Measurements from ENCODE around the gene OSBPL9. TPM values are rescaled to one million over a fixed set of nuclear protein-coding genes. Genes with fewer than 3 reads are reported as not detected.
"Not testable (repeated sequence)": the region's sequence is repeated elsewhere in the genome, so short reads cannot be mapped to it uniquely, and the experiment has no call there.

Gene OSBPL9
- total RNA-seq, 2 experiments from 2014 or later, result 40.0 to 42.7 TPM

DNA sequence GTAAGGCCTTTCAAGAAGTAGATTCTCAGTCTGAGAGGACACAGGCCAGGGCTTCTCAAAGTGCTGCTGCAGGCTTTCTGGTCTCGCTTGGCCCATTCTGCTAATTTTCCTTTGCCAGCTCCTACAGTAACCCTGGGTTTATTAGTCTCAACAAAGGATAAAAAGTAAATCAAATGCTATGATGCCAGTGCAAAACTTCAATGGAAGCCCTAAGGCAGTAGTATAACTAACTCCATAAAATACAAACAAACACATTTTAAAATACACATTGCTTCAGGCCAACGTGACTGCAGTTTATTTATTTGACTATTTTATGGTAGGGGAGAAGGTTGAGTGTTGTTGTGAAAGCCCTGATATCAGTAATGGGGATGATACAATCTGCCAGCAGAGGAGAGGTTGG lies 172.0 kb downstream of the OSBPL9 start:
- Mint-ChIP-seq H3K27ac (no peak overlapping the region), H3K4me1 (peaks cover 16% of the 10 kb centered on the region), H3K36me3 (ENCODE audit: low read depth) (peaks cover 91% of the 10 kb centered on the region), H3K27me3 (no peaks in the 10 kb centered on the region), H3K9me3 (no peaks in the 10 kb centered on the region), H3K4me3 (no peak overlapping the region)
- DNase-seq, result no peak
- CTCF ChIA-PET, result no interaction called here
- POLR2A ChIA-PET, result no interaction called here

DNA sequence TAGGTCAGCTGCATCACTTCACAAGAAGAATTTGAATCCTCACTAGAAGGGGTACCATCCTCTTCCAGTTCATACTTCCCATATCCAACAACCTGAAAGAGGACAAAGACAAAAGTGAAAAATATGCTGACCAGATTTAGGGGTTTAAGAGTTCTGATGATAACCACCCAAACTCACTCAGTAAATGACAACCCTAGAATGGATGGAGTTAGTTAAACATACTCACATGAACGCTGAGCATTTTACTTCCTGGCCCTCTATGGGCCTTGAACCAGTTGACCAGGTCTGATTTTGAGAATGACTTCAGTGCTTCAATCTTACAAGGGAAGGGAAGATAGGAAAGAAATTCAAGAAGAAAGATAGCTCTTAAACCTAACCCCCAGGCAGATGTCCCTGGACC lies 172.4 kb downstream of the OSBPL9 start:
- Mint-ChIP-seq H3K4me3 (no peak overlapping the region), H3K4me1 (peaks cover 21% of the 10 kb centered on the region), H3K36me3 (ENCODE audit: low read depth) (peaks cover 94% of the 10 kb centered on the region), H3K27ac (no peak overlapping the region), H3K9me3 (no peaks in the 10 kb centered on the region), H3K27me3 (no peaks in the 10 kb centered on the region)
- DNase-seq, result no peak
- ChIA-PET POLR2A (interaction anchor here (1.8 kb wide), 1 partner anchor 11 kb away, joined by 7 read pairs; no protein-coding TSS in a partner anchor), CTCF (no interaction called here)

DNA sequence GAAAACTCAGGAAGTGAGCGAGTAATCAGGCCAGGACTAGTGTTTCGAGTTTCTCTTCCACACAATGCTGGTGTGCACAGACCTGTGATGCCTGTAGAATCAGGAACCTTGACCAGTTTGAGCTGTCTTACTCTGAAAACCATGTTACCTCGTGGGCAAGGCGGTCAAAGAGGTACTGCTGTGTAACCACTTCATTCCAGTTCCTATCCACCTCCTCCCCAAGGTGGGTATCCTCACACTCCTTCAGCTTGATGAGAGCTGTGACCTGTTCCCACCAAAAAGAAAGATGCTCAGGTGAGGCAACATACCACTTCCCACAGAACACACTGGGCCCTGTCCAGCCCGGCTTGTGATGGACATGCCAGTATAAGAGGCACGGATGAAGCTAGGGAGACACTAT lies 173.5 kb downstream of the OSBPL9 start:
- no peak for DNase-seq
- CTCF ChIA-PET, result interaction anchor here (1.5 kb wide), 1 partner anchor 21 kb away, joined by 4 read pairs; no protein-coding TSS in a partner anchor
- Mint-ChIP-seq H3K4me1 (peaks cover 24% of the 10 kb centered on the region), H3K4me3 (no peak overlapping the region), H3K27me3 (no peaks in the 10 kb centered on the region), H3K9me3 (no peaks in the 10 kb centered on the region), H3K36me3 (ENCODE audit: low read depth) (peaks cover 90% of the 10 kb centered on the region), H3K27ac (no peak overlapping the region)
- POLR2A ChIA-PET, result interaction anchor here (1.8 kb wide), 1 partner anchor 10 kb away, joined by 7 read pairs; no protein-coding TSS in a partner anchor

DNA sequence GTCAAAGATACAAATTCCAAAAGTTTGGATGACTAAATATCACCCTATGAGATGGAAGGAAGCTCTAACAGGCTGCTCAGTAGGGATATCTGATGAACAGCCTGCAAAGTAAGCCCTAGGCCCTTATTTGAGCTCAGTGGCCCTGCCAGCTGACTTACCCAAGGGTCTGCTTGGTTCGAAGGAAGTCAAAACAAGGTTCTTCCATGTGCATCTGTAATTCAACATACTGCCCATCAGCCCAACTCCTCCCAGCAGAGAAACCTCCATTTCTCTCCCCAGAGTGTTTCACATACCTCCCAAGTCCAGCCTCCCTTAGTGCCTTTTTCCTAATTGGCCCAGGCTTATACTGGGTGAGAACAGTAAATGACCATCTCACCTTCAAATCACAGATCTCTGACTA lies 175.0 kb downstream of the OSBPL9 start:
- peaks cover 24% of the 10 kb centered on the region for H3K4me1 Mint-ChIP-seq
- no peak overlapping the region for H3K27ac Mint-ChIP-seq
- H3K27me3 Mint-ChIP-seq, result no peaks in the 10 kb centered on the region
- no peaks in the 10 kb centered on the region for H3K9me3 Mint-ChIP-seq
- H3K4me3 Mint-ChIP-seq, result no peak overlapping the region
- CTCF ChIA-PET, result interaction anchor here (1.2 kb wide), 1 partner anchor 283 kb away, joined by 3 read pairs; no protein-coding TSS in a partner anchor
- POLR2A ChIA-PET, result no interaction called here
- peaks cover 78% of the 10 kb centered on the region for H3K36me3 Mint-ChIP-seq (ENCODE audit: low read depth)
- no peak for DNase-seq

DNA sequence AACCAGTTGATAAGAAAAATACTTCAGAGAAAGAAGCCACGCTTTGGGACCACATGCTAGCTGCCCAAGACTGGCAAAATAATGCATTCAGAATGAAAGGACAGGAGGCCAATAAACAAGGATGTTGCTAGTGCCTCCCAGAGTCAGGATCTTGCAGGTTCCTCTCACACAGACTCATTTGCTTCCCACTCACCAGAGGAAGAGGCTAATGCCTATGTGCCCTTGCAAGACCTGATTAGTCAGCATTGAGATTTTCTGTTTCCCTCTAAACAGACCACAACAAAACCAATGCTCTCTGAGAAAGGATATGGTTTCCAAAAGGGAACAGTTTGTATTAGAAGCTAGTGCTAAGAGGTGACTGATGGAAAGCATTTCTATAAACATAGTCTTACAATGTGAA lies 176.0 kb downstream of the OSBPL9 start:
- CTCF ChIA-PET, result interaction anchor here (1.2 kb wide), 1 partner anchor 284 kb away, joined by 3 read pairs; no protein-coding TSS in a partner anchor

DNA sequence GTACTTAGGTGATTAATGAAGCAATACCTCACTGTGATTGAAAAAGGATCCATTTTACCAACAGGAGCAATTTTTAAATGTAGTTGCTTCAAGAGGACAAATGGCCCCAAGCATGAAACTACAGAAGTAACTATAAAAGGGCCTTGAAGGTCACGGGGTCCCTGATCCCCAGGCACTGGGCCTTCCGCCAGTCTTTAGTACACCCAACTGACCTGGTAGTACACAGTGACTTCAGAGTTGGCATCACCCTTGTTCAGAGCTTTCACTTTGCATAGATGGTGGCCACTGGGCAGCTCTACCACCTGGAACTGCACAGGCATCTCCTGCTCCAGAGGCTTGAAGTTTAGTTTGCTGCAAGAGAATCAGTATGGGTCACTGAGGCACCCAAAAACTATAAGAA lies 177.4 kb downstream of the OSBPL9 start:
- H3K4me3 Mint-ChIP-seq, result no peak overlapping the region
- H3K27me3 Mint-ChIP-seq, result no peaks in the 10 kb centered on the region

More for the DNA sequence above, 176.0 kb downstream of the OSBPL9 start:
- no peaks in the 10 kb centered on the region for H3K9me3 Mint-ChIP-seq
- POLR2A ChIA-PET, result no interaction called here
- no peaks in the 10 kb centered on the region for H3K27me3 Mint-ChIP-seq
- peak overlapping the region; percentile 2 for H3K27ac Mint-ChIP-seq
- H3K4me3 Mint-ChIP-seq, result no peak overlapping the region
- DNase-seq, result no peak
- peaks cover 24% of the 10 kb centered on the region for H3K4me1 Mint-ChIP-seq
- H3K36me3 Mint-ChIP-seq (ENCODE audit: low read depth), result peaks cover 77% of the 10 kb centered on the region

DNA sequence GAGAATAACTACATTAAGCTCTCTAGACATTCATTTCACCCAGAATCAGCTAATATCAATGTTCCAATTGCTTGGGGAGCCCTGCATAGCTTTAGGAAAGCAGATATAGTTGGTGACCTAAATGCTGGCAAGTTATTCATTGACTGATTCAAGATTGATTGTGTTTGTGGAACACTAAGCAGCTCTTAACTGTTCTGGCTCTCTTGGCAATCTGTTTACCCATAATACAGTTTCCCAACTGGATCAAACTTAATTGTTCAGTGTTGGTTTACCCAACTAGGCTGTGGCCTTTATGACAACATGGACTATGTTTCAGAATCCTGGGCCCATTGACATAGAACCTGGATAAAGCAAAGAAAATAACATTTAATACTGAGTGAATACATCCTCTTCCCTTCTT lies 178.0 kb downstream of the OSBPL9 start:
- Mint-ChIP-seq H3K27me3 (no peaks in the 10 kb centered on the region), H3K27ac (no peak overlapping the region), H3K36me3 (ENCODE audit: low read depth) (peaks cover 70% of the 10 kb centered on the region), H3K4me1 (peaks cover 24% of the 10 kb centered on the region), H3K9me3 (no peaks in the 10 kb centered on the region), H3K4me3 (no peak overlapping the region)
- POLR2A ChIA-PET, result no interaction called here
- CTCF ChIA-PET, result no interaction called here
- no peak for DNase-seq

More for the DNA sequence above, 177.4 kb downstream of the OSBPL9 start:
- no peak for DNase-seq
- ChIA-PET CTCF (no interaction called here), POLR2A (no interaction called here)
- H3K36me3 Mint-ChIP-seq (ENCODE audit: low read depth), result peaks cover 75% of the 10 kb centered on the region
- no peak overlapping the region for H3K27ac Mint-ChIP-seq
- peaks cover 24% of the 10 kb centered on the region for H3K4me1 Mint-ChIP-seq
- no peaks in the 10 kb centered on the region for H3K9me3 Mint-ChIP-seq

DNA sequence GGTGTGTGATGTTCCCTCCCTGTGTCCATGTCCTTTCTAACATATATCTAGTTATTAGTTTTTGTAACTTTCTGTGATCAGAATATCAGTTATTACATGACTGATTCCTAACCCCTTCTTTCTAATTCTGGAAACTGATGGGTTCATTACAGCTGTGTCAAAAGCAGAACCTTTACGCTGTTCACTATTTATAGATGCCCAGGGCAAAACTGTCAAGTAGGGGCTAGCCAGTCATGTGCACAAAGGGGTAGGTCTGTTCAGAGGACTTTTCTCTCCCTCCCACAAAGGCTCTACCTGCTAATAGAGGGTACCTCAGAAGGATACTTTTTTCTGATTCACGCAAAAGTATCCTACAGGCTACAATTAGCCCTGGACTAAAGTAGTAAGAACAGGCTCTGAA lies 182.5 kb downstream of the OSBPL9 start:
- Mint-ChIP-seq H3K36me3 (ENCODE audit: low read depth) (peaks cover 45% of the 10 kb centered on the region), H3K27ac (no peak overlapping the region), H3K27me3 (no peaks in the 10 kb centered on the region), H3K9me3 (no peaks in the 10 kb centered on the region), H3K4me3 (no peak overlapping the region), H3K4me1 (peaks cover 3% of the 10 kb centered on the region)
- CTCF ChIA-PET, result interaction anchor here (1.6 kb wide), 1 partner anchor 30 kb away, joined by 5 read pairs; no protein-coding TSS in a partner anchor
- POLR2A ChIA-PET, result interaction anchor here (1.5 kb wide), 1 partner anchor 9 kb away, joined by 7 read pairs; no protein-coding TSS in a partner anchor
- no peak for DNase-seq

DNA sequence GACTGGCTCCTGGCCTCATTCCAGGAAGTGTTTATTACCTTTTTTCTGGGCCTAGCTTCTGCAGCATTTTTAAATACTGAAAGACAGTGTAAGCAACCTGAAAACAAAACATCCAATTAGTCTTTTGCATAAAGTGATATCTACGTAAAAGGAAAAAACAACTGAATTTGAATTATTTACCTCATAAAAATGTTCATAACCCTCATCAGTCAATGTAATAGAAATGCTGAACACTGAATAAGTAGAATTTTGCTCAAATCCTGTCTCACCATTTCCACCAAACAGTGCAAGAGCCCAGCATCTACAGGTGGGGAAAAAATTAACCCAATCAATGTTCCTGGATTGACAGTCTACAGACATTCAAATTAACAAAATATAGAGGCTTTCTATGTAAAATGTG lies 197.6 kb downstream of the OSBPL9 start:
- CTCF ChIA-PET, result no interaction called here
- no peak for DNase-seq
- Mint-ChIP-seq H3K27me3 (no peaks in the 10 kb centered on the region), H3K4me1 (no peaks in the 10 kb centered on the region), H3K36me3 (ENCODE audit: low read depth) (peaks cover 48% of the 10 kb centered on the region), H3K4me3 (no peak overlapping the region), H3K27ac (no peak overlapping the region), H3K9me3 (no peaks in the 10 kb centered on the region)
- POLR2A ChIA-PET, result no interaction called here

DNA sequence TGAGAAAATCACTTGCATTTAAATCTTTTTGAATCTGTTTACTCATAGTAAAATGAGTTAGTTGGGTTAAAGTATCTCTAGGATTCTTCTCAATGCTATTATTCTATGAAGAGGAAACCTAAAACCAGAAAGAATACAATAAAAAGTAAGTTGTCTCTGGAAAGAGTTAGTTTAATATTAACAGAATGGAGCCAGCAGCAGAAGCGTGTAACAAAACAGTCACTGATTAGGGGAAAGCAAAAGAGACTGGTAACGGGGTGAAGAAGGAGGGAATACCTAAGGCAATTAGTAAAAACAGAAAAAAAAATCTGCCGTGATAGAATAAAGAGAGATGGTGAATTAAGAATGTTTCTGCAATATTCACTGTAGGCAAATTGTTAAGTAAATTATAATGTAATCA lies 201.6 kb downstream of the OSBPL9 start:
- no peak overlapping the region for H3K27ac Mint-ChIP-seq
- ChIA-PET POLR2A (no interaction called here), CTCF (no interaction called here)
- no peaks in the 10 kb centered on the region for H3K27me3 Mint-ChIP-seq
- H3K36me3 Mint-ChIP-seq (ENCODE audit: low read depth), result peaks cover 50% of the 10 kb centered on the region
- no peak for DNase-seq
- H3K4me3 Mint-ChIP-seq, result no peak overlapping the region
- H3K9me3 Mint-ChIP-seq, result no peaks in the 10 kb centered on the region
- no peaks in the 10 kb centered on the region for H3K4me1 Mint-ChIP-seq

DNA sequence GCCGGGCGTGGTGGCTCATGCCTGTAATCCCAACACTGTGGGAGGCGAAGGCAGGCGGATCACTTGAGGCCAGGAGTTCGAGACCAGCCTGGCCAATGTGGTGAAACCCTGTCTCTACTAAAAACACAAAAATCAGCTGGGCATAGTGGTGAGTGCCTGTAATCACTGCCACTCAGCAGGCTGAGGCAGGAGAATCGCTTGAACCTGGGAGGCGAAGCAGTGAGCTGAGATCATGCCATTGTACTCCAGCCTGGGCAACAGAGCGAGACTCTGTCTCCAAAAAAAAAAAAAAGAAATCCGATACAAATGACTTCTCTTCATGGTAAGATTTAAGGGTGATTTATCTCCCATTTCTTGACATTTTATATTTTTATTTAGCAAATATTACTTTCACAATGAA lies 202.1 kb downstream of the OSBPL9 start:
- peaks cover 45% of the 10 kb centered on the region for H3K36me3 Mint-ChIP-seq (ENCODE audit: low read depth)
- H3K27ac Mint-ChIP-seq, CTCF ChIA-PET, H3K4me1 Mint-ChIP-seq, POLR2A ChIA-PET, DNase-seq, H3K4me3 Mint-ChIP-seq, H3K27me3 Mint-ChIP-seq, H3K9me3 Mint-ChIP-seq: not testable (repeated sequence)

DNA sequence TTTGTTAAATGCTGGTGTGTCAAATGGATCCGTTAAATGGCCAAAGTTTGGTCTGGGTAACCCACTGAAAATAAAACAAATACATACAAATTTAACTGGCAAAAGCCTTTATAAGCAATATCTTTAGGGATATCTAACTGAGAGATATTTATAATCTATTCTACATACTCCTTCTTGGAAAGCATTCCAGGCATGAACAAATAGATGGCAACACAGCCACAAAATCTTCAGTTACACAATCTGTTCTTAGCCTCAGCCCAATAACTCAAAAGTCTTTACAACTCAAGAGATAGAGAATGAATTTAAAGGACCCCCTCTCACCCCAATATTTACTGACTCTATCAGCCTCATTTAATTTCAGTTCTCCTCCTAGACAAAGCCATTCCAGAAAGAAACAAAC lies 202.9 kb downstream of the OSBPL9 start:
- CTCF ChIA-PET, result no interaction called here
- Mint-ChIP-seq H3K4me1 (no peaks in the 10 kb centered on the region), H3K9me3 (no peaks in the 10 kb centered on the region), H3K27me3 (no peaks in the 10 kb centered on the region), H3K4me3 (no peak overlapping the region), H3K27ac (no peak overlapping the region), H3K36me3 (ENCODE audit: low read depth) (peaks cover 39% of the 10 kb centered on the region)
- no peak for DNase-seq
- POLR2A ChIA-PET, result no interaction called here

DNA sequence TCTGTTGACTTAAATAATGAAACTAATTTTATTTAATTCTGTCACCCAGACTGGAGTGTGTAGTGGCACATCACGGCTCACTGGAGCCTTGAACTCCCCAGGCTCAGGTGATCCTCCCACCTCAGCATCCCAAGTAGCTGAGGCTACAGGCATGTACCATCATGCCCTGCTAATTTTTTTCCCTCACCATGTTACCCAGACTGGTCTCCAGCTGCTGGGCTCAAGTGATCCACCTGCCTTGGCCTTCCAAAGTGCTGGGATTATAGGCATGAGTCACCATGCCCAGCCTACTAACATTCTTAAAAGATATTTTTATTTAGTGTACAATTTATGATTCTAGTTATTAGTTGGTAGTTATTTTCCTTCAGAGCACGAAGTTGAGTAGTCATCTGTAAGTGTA lies 212.2 kb downstream of the OSBPL9 start:
- Mint-ChIP-seq H3K27ac (no peak overlapping the region), H3K4me3 (no peak overlapping the region), H3K9me3 (no peaks in the 10 kb centered on the region), H3K4me1 (no peaks in the 10 kb centered on the region), H3K36me3 (ENCODE audit: low read depth) (peaks cover 36% of the 10 kb centered on the region), H3K27me3 (no peaks in the 10 kb centered on the region)
- CTCF ChIA-PET, result no interaction called here
- DNase-seq, result no peak
- POLR2A ChIA-PET, result interaction anchor here (0.6 kb wide), 1 partner anchor 621 kb away, joined by 3 read pairs; no protein-coding TSS in a partner anchor

DNA sequence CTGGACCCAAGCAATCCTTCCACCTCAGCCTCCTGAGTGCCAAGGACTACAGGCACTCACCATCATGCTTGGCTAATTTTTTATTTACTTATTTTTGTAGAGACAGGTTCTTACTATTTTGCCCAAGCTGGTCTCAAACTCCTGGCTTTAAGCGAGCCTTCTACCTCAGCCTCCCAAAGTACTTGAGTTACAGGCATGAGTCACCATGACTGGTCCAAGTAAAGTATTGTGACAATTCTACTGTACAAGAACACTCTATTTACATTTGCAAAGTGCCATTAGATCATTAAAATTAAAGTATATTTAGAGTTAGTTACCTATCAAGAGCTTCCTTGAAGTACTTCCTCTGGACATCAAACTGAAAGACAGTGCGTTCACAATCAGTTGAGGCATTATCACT lies 216.8 kb downstream of the OSBPL9 start:
- H3K4me3 Mint-ChIP-seq, result no peak overlapping the region
- ChIA-PET POLR2A (no interaction called here), CTCF (interaction anchor here (0.8 kb wide), 1 partner anchor 32 kb away, joined by 3 read pairs; no protein-coding TSS in a partner anchor)
- H3K27ac Mint-ChIP-seq, result no peak overlapping the region
- peaks cover 35% of the 10 kb centered on the region for H3K36me3 Mint-ChIP-seq (ENCODE audit: low read depth)
- H3K27me3 Mint-ChIP-seq, result no peaks in the 10 kb centered on the region
- DNase-seq, result no peak
- H3K4me1 Mint-ChIP-seq, result no peaks in the 10 kb centered on the region
- no peaks in the 10 kb centered on the region for H3K9me3 Mint-ChIP-seq
